ENCODE measurements around the gene NUCKS1.

DNA sequence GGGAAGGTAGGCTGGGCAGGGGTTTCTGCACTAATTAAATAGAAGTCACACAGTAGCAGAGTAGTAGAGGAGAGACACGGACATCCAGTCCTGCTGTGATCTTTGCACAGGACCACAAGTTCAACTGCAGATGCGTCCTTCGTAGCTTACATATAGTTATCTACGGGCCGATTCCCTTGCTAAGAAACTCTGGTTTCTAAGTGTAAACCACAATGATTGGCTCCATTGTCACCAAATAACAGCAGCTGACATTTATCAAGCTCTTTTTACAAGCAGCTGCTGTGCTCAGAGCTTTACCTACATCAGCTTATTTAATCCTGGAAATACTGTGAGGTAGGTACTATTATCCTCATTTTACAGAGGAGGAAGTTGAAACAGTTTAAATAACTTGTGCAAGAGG, 72.8 kb downstream of the NUCKS1 start:
- no peak for TF ChIP-seq CTCF (IDR thresholded peaks at IDR 0.05 in 2 of 3, conservative IDR thresholded peaks at IDR 0.05 in 1 of 3; ENCODE audit: control insufficient read depth in 2 of 3, extremely low read depth in 1 of 3, insufficient read depth in 1 of 3, low read depth in 3 of 3, low read length in 3 of 3)
- TF ChIP-seq MEF2A (IDR thresholded peaks at IDR 0.05; ENCODE audit: insufficient read depth, low read depth, low read length) = no peak
- TF ChIP-seq MTA2 (IDR thresholded peaks at IDR 0.05; ENCODE audit: low read depth) = no peak
- TF ChIP-seq TCF3 (IDR thresholded peaks at IDR 0.05; ENCODE audit: borderline replicate concordance, insufficient read depth, low read depth, low read length) = no peak
- TF ChIP-seq, protein P1, sequence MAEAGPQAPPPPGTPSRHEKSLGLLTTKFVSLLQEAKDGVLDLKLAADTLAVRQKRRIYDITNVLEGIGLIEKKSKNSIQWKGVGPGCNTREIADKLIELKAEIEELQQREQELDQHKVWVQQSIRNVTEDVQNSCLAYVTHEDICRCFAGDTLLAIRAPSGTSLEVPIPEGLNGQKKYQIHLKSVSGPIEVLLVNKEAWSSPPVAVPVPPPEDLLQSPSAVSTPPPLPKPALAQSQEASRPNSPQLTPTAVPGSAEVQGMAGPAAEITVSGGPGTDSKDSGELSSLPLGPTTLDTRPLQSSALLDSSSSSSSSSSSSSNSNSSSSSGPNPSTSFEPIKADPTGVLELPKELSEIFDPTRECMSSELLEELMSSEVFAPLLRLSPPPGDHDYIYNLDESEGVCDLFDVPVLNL (IDR thresholded peaks at IDR 0.05; ENCODE audit: low read depth, low read length) = no peak

Data from GM12878 (cell line).